GM12878 (cell line): ENCODE data around the gene DLG2. TPM values are rescaled to one million over a fixed set of nuclear protein-coding genes. Genes with fewer than 3 reads are reported as not detected.
"Not testable (repeated sequence)": the region's sequence is repeated elsewhere in the genome, so short reads cannot be mapped to it uniquely, and the experiment has no call there.

Experiments
- ATAC-seq: fragments of 200-7000 bp; cut with Tn5 transposase; 3 replicates; pipeline ENCODE4 v1.9.1; 2020; ENCODE audit warnings: mild to moderate bottlenecking, moderate library complexity
- BruUV-seq: library from RNA; stranded (reverse); fragments of 400-500 nt; replicated peaks from 2 replicates; lab custom pipeline; 2021; lab: Mats Ljungman, UMichigan
- CTCF ChIA-PET: fragments of 300-600 bp; sonication (Branson Sonifier 250); formaldehyde crosslinking; extraction: SDS; loops from one replicate; lab custom pipeline; 2021; ENCODE audit warnings: inconsistent platforms; lab: Yijun Ruan, JAX
- POLR2A ChIA-PET: fragments of 350-600 bp; formaldehyde crosslinking; extraction: SDS; loops from one replicate; lab custom pipeline; 2021; ENCODE audit warnings: inconsistent platforms; lab: Charles Lee
- RAD21 ChIA-PET: fragments of 300-600 bp; sonication (Branson Sonifier 250); formaldehyde crosslinking; loops from one replicate; lab custom pipeline; 2023; ENCODE audit warnings: antibody characterized with exemption; ENCODE audit not compliant: unreplicated experiment; lab: Charles Lee
- SMC1A ChIA-PET: fragments of 300-600 bp; sonication (Branson Sonifier 250); formaldehyde crosslinking; loops from one replicate; lab custom pipeline; 2023; ENCODE audit not compliant: unreplicated experiment, uncharacterized antibody; lab: Charles Lee
- DNase-seq: peaks from one replicate; pipeline ENCODE4 v3.0.0-alpha.2; 2011; ENCODE audit warnings: low read depth, low spot score
- FAIRE-seq: peaks from 3 replicates; lab custom pipeline; 2011; peaks lifted over from hg19 to GRCh38; lab: Jason Lieb, UNC
- H2AFZ ChIP-seq: 2 replicates; pipeline ENCODE4 v1.6.0; 2011; ENCODE audit warnings: low read depth, low read length, control low read depth; ENCODE audit not compliant: control insufficient read depth
- H3K27ac ChIP-seq: 2 replicates; pipeline ENCODE4 v1.5.1; 2011; ENCODE audit warnings: control low read depth; ENCODE audit not compliant: control insufficient read depth, insufficient read depth
- H3K27me3 ChIP-seq, 2 experiments: replicated peaks in 1 of 2; 2 replicates each; pipeline versions ENCODE4 v1.6.0 to v1.6.1; 2011; ENCODE audit warnings: low read length in 1 of 2; ENCODE audit not compliant: control insufficient read depth in 2 of 2, insufficient read depth in 2 of 2
- H3K36me3 ChIP-seq, 2 experiments: 2 replicates each; pipeline ENCODE4 v1.5.1; 2011; ENCODE audit warnings: low read length in 1 of 2; ENCODE audit not compliant: control insufficient read depth in 2 of 2, insufficient read depth in 2 of 2
- H3K4me1 ChIP-seq: 2 replicates; pipeline ENCODE4 v1.6.1; 2011; ENCODE audit warnings: mild to moderate bottlenecking, low read length, moderate library complexity, mixed read lengths; ENCODE audit not compliant: control insufficient read depth, insufficient read depth
- H3K4me2 ChIP-seq: 2 replicates; pipeline ENCODE4 v1.6.0; 2011; ENCODE audit warnings: control low read depth; ENCODE audit not compliant: control insufficient read depth, insufficient read depth
- H3K4me3 ChIP-seq: fragments of 200-600 bp; sonication (generic); 2 replicates; pipeline ENCODE4 v1.5.1; 2016
- H3K79me2 ChIP-seq: 2 replicates; pipeline ENCODE4 v1.6.0; 2011; ENCODE audit warnings: low read length; ENCODE audit not compliant: control insufficient read depth, insufficient read depth
- H3K9ac ChIP-seq: 2 replicates; pipeline ENCODE4 v1.8.0; 2011; ENCODE audit warnings: low read length, control low read depth, mixed read lengths; ENCODE audit not compliant: control insufficient read depth, insufficient read depth
- H3K9me3 ChIP-seq: replicated peaks from 3 replicates; pipeline ENCODE4 v1.5.1; 2011; ENCODE audit warnings: mild to moderate bottlenecking, low read length; ENCODE audit not compliant: control insufficient read depth, insufficient read depth
- H4K20me1 ChIP-seq: 2 replicates; pipeline ENCODE4 v1.6.0; 2011; ENCODE audit not compliant: control insufficient read depth, insufficient read depth
- ASH2L ChIP-seq: fragments of 300-600, 200-600 bp; sonication (generic); IDR thresholded peaks from 2 replicates; pipeline ENCODE4 v1.6.1; 2017; ENCODE audit warnings: low read depth, mild to moderate bottlenecking, borderline replicate concordance
- BRCA1 ChIP-seq: IDR thresholded peaks from 2 replicates; pipeline ENCODE4 v1.6.1; 2011; ENCODE audit warnings: low read depth, low read length, improper control_type of control experiment
- CBX5 ChIP-seq: sonication (generic); IDR thresholded peaks from 2 replicates; pipeline ENCODE4 v1.6.1; 2016; ENCODE audit warnings: low read depth, moderate library complexity, mild to moderate bottlenecking, inconsistent platforms
- EED ChIP-seq: sonication (generic); IDR thresholded peaks from 2 replicates; pipeline ENCODE4 v1.6.1; 2016; ENCODE audit warnings: antibody characterized with exemption, low read depth
- EP300 ChIP-seq, 2 experiments: fragments of 150-350 bp in 1 of 2; IDR thresholded peaks; 2 replicates each; pipeline ENCODE4 v1.6.1; 2011 to 2012; ENCODE audit warnings: low read depth in 2 of 2, low read length in 2 of 2, borderline replicate concordance in 1 of 2, improper control_type of control experiment in 1 of 2, inconsistent platforms in 1 of 2; ENCODE audit not compliant: control insufficient read depth in 1 of 2
- ETV6 ChIP-seq, 2 experiments: fragments of 450-650 bp in 1 of 2; IDR thresholded peaks in 1 of 2; conservative IDR thresholded peaks in 1 of 2; 2 replicates each; pipeline ENCODE4 v1.6.1; 2014; ENCODE audit warnings: antibody characterized with exemption in 1 of 2, borderline replicate concordance in 1 of 2, low read depth in 1 of 2, mild to moderate bottlenecking in 1 of 2, moderate library complexity in 1 of 2
- KDM1A ChIP-seq: fragments of 200-600 bp; sonication (generic); IDR thresholded peaks from 2 replicates; pipeline ENCODE4 v1.6.1; 2016; ENCODE audit warnings: borderline replicate concordance
- NBN ChIP-seq: fragments of 450-650 bp; IDR thresholded peaks from 2 replicates; pipeline ENCODE4 v1.6.1; 2016
- NFXL1 ChIP-seq: fragments of 450-650 bp; IDR thresholded peaks from 2 replicates; pipeline ENCODE4 v1.6.1; 2017; ENCODE audit warnings: antibody characterized with exemption, mild to moderate bottlenecking, borderline replicate concordance
- POLR2AphosphoS2 ChIP-seq: IDR thresholded peaks from 2 replicates; pipeline ENCODE4 v1.6.1; 2011; ENCODE audit warnings: low read depth, mild to moderate bottlenecking, low read length, improper control_type of control experiment, moderate library complexity
- POU2F2 ChIP-seq: IDR thresholded peaks from 3 replicates; pipeline ENCODE4 v1.6.1; 2011; ENCODE audit warnings: low read depth, mild to moderate bottlenecking, low read length, borderline replicate concordance
- SPI1 ChIP-seq: IDR thresholded peaks from 2 replicates; pipeline ENCODE4 v1.6.1; 2011; ENCODE audit warnings: low read depth, mild to moderate bottlenecking, low read length, moderate library complexity, borderline replicate concordance; ENCODE audit not compliant: insufficient read depth
- STAT3 ChIP-seq: IDR thresholded peaks from 2 replicates; pipeline ENCODE4 v1.6.1; 2011; ENCODE audit warnings: low read depth, low read length, improper control_type of control experiment
- TARDBP ChIP-seq: IDR thresholded peaks from 2 replicates; pipeline ENCODE4 v1.6.1; 2016; ENCODE audit warnings: borderline replicate concordance
- ZBED1 ChIP-seq: IDR thresholded peaks from 2 replicates; pipeline ENCODE4 v1.6.1; 2016; ENCODE audit warnings: borderline replicate concordance
- ZNF207 ChIP-seq: fragments of 450-650 bp; IDR thresholded peaks from 2 replicates; pipeline ENCODE4 v1.6.1; 2014; ENCODE audit warnings: antibody characterized with exemption, mild to moderate bottlenecking, borderline replicate concordance
- WGBS: methylation state at CpG from one replicate; pipeline ENCODE4 v1.1.6; 2016; ENCODE audit warnings: low lambda C conversion rate; ENCODE audit not compliant: insufficient replicate concordance, insufficient coverage; ENCODE audit errors: missing lambda C conversion rate; 5-methylcytosine and 5-hydroxymethylcytosine counted together
- in situ Hi-C: fragments of 300-500 bp; cut with MboI; formaldehyde crosslinking; loops from 9 replicates; pipeline ENCODE4 v1.14.3; 2018; ENCODE audit warnings: mixed read lengths
- intact Hi-C: fragments of 100-400 bp; cut with micrococcal nuclease; formaldehyde crosslinking; loops from one replicate; pipeline ENCODE4 v1.14.2; 2022; ENCODE audit not compliant: unreplicated experiment
- polyA plus RNA-seq, 11 experiments: library from polyadenylated mRNA; depleted of rRNA in 4 of 11; unstranded in 6 of 11; stranded (reverse) in 5 of 11; fragments of >200 nt; fragmentation: Nextera tagmentation in 4 of 11; fragmentation: Illumina TruSeq in 1 of 11; extraction: Ambion mirVana in 4 of 11; extraction: Trizol in 1 of 11; gene quantifications; 1 replicate in 1 of 11; 2 replicates in 10 of 11; pipeline versions ENCODE4 v1.2.1 to v1.2.3, GENCODE V29; 2011 to 2016; ENCODE audit warnings: inconsistent platforms in 2 of 11, missing spikeins in 2 of 11, low read depth in 1 of 11
- total RNA-seq, 4 experiments: library from RNA; depleted of rRNA in 3 of 4; stranded (reverse); fragments of >200 nt in 3 of 4; fragmentation: Illumina TruSeq in 1 of 4; extraction: Trizol in 1 of 4; gene quantifications; 2 replicates each; pipeline versions ENCODE4 v1.2.1 to v1.2.3, GENCODE V29; 2013 to 2021

Gene DLG2
- total and polyA plus RNA-seq, 10 of the 15 experiments (the other 5 are each of a cell fraction or from before 2014, with no cell fraction given), result 0.09 to 0.98 (median 0.35) TPM

DNA sequence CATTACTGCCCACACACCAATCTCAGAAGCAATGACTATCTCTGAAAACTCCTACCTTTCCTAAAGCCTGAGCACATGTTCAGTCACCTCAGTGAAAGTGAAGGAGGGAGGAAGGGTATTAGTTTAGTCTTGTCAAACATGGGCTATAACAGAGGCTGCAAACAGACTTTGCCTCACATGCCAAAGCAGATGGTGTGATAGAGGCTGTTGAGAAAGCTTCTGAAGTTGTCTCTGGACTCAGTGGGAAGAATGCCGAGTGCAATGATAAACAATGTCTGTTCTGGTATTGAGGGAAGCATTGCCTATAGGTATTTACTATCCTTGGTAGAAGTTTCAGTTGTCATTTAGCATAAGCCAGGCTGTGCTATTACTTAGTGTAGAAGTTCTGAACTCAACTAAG is 2026.5 kb downstream of the DLG2 start (continued):
- no peak for TF ChIP-seq EP300 (IDR thresholded peaks at IDR 0.05; ENCODE audit: borderline replicate concordance in 1 of 2, control insufficient read depth in 1 of 2, low read depth in 2 of 2, low read length in 2 of 2)
- no peak for TF ChIP-seq ASH2L

DNA sequence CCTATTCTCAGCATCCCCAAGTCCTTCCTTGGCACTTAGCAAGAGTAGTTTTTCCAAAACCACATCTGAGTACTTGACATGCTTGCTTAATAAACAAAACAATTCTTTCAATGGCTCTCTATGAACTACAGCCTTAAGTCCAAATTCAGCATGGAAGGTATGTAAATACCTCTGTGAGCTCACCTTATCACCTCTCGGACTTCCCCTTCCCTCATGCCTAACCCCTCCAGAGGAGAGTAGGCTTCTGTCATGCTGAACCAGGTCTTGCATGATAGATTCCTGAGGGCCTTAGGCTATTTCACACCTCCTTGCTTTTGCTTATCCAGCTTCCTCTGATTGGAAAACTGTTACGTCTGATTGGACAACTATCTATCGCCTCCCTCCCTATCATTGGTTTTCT is 2028.1 kb downstream of the DLG2 start:
- WGBS, result 82% methylated on average over 3 of the region's 3 CpGs
- no peak overlapping the region for H3K4me2 ChIP-seq
- H3K4me1 ChIP-seq, result no peaks in the 10 kb centered on the region
- intact Hi-C loops (no loop called here), in situ Hi-C loops (no loop called here)
- ChIA-PET RAD21 (no interaction called here), SMC1A (no interaction called here), CTCF (no interaction called here), POLR2A (no interaction called here)
- no peak overlapping the region for H3K4me3 ChIP-seq
- ATAC-seq (no peak), DNase-seq (no peak), FAIRE-seq (no peak)
- H3K27me3 ChIP-seq, result no peaks in the 10 kb centered on the region
- H3K27ac ChIP-seq, result no peak overlapping the region
- no peaks in the 10 kb centered on the region for H4K20me1 ChIP-seq
- no peak overlapping the region for H2AFZ ChIP-seq
- no peak overlapping the region for H3K9ac ChIP-seq
- TF ChIP-seq ETV6 (conservative IDR thresholded peaks at IDR 0.05 in 1 of 2, IDR thresholded peaks at IDR 0.05 in 1 of 2; ENCODE audit: borderline replicate concordance in 1 of 2, low read depth in 1 of 2) (no peak), EED (no peak), BRCA1 (no peak), STAT3 (no peak), ZBED1 (no peak), POU2F2 (no peak), TARDBP (no peak), ZNF207 (no peak), POLR2AphosphoS2 (no peak), CBX5 (no peak), KDM1A (no peak), NBN (no peak), SPI1 (no peak), NFXL1 (no peak)
- no TSS peak for BruUV-seq
- H3K9me3 ChIP-seq, result no peaks in the 10 kb centered on the region
- H3K79me2 ChIP-seq, result no peaks in the 10 kb centered on the region
- no peaks in the 10 kb centered on the region for H3K36me3 ChIP-seq

DNA sequence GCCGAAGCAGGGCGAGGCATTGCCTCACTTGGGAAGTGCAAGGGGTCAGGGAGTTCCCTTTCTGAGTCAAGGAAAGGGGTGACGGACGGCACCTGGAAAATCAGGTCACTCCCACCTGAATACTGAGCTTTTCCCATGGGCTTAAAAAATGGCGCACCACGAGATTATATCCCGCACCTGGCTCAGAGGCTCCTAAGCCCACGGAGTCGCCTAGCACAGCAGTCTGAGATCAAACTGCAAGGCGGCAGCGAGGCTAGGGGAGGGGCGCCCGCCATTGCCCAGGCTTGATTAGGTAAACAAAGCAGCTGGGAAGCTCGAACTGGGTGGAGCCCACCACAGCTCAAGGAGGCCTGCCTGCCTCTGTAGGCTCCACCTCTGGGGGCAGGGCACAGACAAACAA is 2039.3 kb downstream of the DLG2 start:
- H2AFZ ChIP-seq, FAIRE-seq, H3K9ac ChIP-seq, H3K4me2 ChIP-seq, H4K20me1 ChIP-seq, BruUV-seq, ATAC-seq, H3K9me3 ChIP-seq, intact Hi-C loops, H3K79me2 ChIP-seq, CTCF ChIA-PET, POLR2A ChIA-PET, in situ Hi-C loops, H3K27me3 ChIP-seq, DNase-seq, SMC1A ChIA-PET, H3K27ac ChIP-seq, H3K36me3 ChIP-seq, RAD21 ChIA-PET, H3K4me3 ChIP-seq: not testable (repeated sequence)
- 61% methylated on average over 11 of the region's 14 CpGs for WGBS
- H3K4me1 ChIP-seq, result peaks cover 17% of the 10 kb centered on the region
